Kidney (tissue), 14 donors: Measurements from ENCODE around the gene UQCRHL. TPM values are rescaled to one million over a fixed set of nuclear protein-coding genes. Genes with fewer than 3 reads are reported as not detected.

Source experiments
- DNase-seq, 5 donors: peaks; one replicate each; pipeline ENCODE4 v3.0.0-alpha.2; 2013 to 2020
- FAIRE-seq: peaks from 2 replicates; lab custom pipeline; 2012; peaks lifted over from hg19 to GRCh38; lab: Jason Lieb, UNC
- H3K27ac ChIP-seq, 2 donors: one replicate each; pipeline ENCODE4 v1.7.0; 2013; ENCODE audit warnings: low read depth in 2 of 2, low read length in 2 of 2, inconsistent platforms in 1 of 2
- H3K27me3 ChIP-seq: one replicate; pipeline ENCODE4 v1.7.1; 2013; ENCODE audit warnings: low read length, inconsistent platforms; ENCODE audit not compliant: control insufficient read depth, insufficient read depth
- H3K36me3 ChIP-seq, 3 donors: one replicate each; pipeline versions ENCODE4 v1.7.0 to v1.7.1; 2013; ENCODE audit warnings: low read length in 3 of 3, control low read depth in 1 of 3, inconsistent platforms in 1 of 3; ENCODE audit not compliant: insufficient read depth in 3 of 3, control insufficient read depth in 2 of 3
- H3K4me1 ChIP-seq, 3 donors: one replicate each; pipeline versions ENCODE4 v1.7.0 to v1.7.1; 2013; ENCODE audit warnings: low read length in 3 of 3, inconsistent platforms in 1 of 3, low read depth in 1 of 3; ENCODE audit not compliant: control insufficient read depth in 2 of 3, insufficient read depth in 2 of 3
- H3K4me3 ChIP-seq, 3 donors: one replicate each; pipeline versions ENCODE4 v1.7.0 to v1.8.1; 2013; ENCODE audit warnings: low read length in 3 of 3, control low read depth in 1 of 3, inconsistent platforms in 1 of 3
- H3K9ac ChIP-seq, 3 donors: one replicate each; pipeline versions ENCODE4 v1.7.0 to v1.7.1; 2013; ENCODE audit warnings: low read length in 3 of 3, control low read depth in 1 of 3, inconsistent platforms in 1 of 3
- H3K9me3 ChIP-seq, 3 donors: one replicate each; pipeline versions ENCODE4 v1.7.0 to v1.7.1; 2013; ENCODE audit warnings: low read length in 3 of 3, control low read depth in 1 of 3, inconsistent platforms in 1 of 3; ENCODE audit not compliant: control insufficient read depth in 2 of 3, insufficient read depth in 1 of 3
- CTCF ChIP-seq: IDR thresholded peaks from 3 replicates; pipeline ENCODE4 v1.5.1; 2012; ENCODE audit warnings: mild to moderate bottlenecking, moderate library complexity, borderline replicate concordance; ENCODE audit not compliant: insufficient read depth; ENCODE audit errors: extremely low read depth
- intact Hi-C: fragments of 100-400 bp; cut with DNase I; formaldehyde crosslinking; loops from one replicate; pipeline ENCODE4 v1.11.1; 2022
- polyA plus RNA-seq: library from polyadenylated mRNA; stranded (reverse); fragments of 350-450 nt; fragmentation: Illumina TruSeq; extraction: RNeasy Lipid Tissue Mini Kit (QIAGEN cat#74804); gene quantifications from one replicate; pipeline ENCODE4 v1.2.3, GENCODE V29; 2014; ENCODE audit warnings: low read depth, low replicate concordance; ENCODE audit not compliant: insufficient read depth
- total RNA-seq: library from RNA; stranded (reverse); fragmentation: NEBNext Ultra II Directional; extraction: Animal tissue kit (Norgen Biotek cat#: 25700); gene quantifications from one replicate; pipeline ENCODE4 v1.2.1, GENCODE V29; 2021
- donor health status: control.
- donor health status: control.
- donor health status: control.
- donor health status: control.
- donor health status: control.
- donor health status: DM: yes; HTN: yes; CAD: no.
- donor health status: Normal renal cell carcinoma (clear cell type).

Gene UQCRHL
- total and polyA plus RNA-seq, 2 donors from 2014 or later: 0.91 to 11.8 TPM

GRCh38 chr1:15804060-15804459 lies 3.4 kb downstream of the UQCRHL start:
- intact Hi-C loops: no loop called here
- Histone ChIP-seq H3K27ac (no peak overlapping the region), H3K27me3 (no peaks in the 10 kb centered on the region), H3K9me3 (no peaks in the 10 kb centered on the region), H3K36me3 (no peaks in the 10 kb centered on the region), H3K4me1 (peaks cover 0 to 21% (median 18%) of the 10 kb centered on the region in 3 donors), H3K9ac (no peak overlapping the region), H3K4me3 (no peak overlapping the region)
- DNase-seq (peak in 2 of 5 donors; percentile 37 to 47), FAIRE-seq (no peak)
- TF ChIP-seq CTCF: no peak

- DNase-seq (peak in 3 of 5 donors; percentile 32 to 63 (median 44)), FAIRE-seq (no peak)
- intact Hi-C loops: no loop called here
- Histone ChIP-seq H3K27me3 (no peaks in the 10 kb centered on the region), H3K27ac (no peak overlapping the region), H3K4me3 (no peak overlapping the region), H3K9ac (no peak overlapping the region), H3K9me3 (no peaks in the 10 kb centered on the region), H3K4me1 (peaks cover 0 to 24% (median 21%) of the 10 kb centered on the region in 3 donors), H3K36me3 (no peaks in the 10 kb centered on the region)
- peak; percentile 42 for TF ChIP-seq CTCF
Measured at GRCh38 chr1:15803380-15803779, 4.1 kb downstream of the UQCRHL start.

- Histone ChIP-seq H3K36me3 (no peaks in the 10 kb centered on the region), H3K9me3 (no peaks in the 10 kb centered on the region), H3K9ac (no peak overlapping the region), H3K4me1 (peaks cover 0 to 24% (median 21%) of the 10 kb centered on the region in 3 donors), H3K4me3 (no peak overlapping the region), H3K27me3 (no peaks in the 10 kb centered on the region), H3K27ac (no peak overlapping the region)
- no peak for TF ChIP-seq CTCF
- DNase-seq: no peak
- intact Hi-C loops: no loop called here
- no peak for FAIRE-seq
Measured at GRCh38 chr1:15802234-15802965, 5.0 kb downstream of the UQCRHL start.
